NCI-H748 (cell line): ENCODE data around the gene OR2S2.
A peak's percentile ranks its signal among the peaks of the same experiment; 100 is the strongest.

Experiments
- DNase-seq: peaks from one replicate; lab custom pipeline; 2025; ENCODE audit not compliant: unreplicated experiment; lab: John Stamatoyannopoulos, UW

Gene OR2S2

DNA sequence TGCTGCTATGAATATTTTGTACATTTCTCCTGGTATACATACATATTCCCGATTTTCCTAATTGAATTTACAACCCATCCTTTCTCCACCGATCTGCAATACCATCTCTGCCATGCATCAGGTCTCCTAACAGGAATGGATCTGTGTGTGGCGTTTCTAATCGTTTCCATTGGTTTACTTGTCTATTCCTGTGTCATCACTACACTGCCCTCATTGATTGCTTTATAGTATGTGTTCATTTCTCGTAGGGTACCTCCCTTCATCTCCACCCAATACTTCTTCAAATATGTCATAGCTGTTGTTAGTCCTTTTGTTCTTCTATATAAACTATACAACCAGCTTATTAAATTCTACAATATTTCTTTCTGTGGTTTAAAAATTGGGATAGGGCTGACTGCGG lies 7.1 kb upstream of the OR2S2 start:
- no peak for DNase-seq

DNA sequence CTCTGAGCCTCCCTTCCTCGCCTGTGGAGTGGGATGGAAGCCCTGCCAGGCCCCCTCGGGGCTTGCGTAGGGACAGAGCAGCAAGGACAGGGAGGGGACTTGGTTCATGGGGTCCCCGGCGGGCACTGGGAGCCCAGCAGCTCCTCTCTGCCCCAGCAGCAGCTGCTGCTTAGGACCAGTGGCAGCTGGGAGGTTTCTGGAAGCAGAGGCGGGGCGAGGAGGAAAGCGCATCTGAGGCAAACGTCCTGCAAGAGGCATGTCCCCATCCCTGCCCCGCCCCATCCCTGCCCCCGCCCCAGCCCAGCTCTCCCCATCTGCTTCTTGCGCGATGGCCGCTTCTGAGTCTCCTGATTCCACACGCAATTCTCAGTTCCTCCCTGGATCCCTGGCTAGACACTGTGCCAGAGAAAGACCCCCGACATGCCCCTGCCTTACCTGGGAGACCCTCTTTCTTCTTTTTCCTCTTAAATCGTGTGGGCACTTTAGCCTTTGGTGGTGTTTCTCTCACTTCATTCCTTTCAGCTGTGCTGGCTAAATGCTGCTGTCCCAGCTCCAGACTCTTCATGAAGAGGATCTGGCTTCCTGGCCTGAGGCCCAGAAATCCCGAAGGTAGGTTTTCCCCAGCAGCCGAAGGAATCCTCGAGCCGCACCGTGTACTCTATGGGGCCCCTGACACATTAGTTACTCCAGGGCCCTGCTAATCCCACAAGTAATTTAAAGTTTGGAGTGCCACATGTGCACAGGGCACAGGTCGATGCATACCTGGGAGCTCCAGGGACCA lies 4.4 kb upstream of the OR2S2 start:
- no peak for DNase-seq

DNA sequence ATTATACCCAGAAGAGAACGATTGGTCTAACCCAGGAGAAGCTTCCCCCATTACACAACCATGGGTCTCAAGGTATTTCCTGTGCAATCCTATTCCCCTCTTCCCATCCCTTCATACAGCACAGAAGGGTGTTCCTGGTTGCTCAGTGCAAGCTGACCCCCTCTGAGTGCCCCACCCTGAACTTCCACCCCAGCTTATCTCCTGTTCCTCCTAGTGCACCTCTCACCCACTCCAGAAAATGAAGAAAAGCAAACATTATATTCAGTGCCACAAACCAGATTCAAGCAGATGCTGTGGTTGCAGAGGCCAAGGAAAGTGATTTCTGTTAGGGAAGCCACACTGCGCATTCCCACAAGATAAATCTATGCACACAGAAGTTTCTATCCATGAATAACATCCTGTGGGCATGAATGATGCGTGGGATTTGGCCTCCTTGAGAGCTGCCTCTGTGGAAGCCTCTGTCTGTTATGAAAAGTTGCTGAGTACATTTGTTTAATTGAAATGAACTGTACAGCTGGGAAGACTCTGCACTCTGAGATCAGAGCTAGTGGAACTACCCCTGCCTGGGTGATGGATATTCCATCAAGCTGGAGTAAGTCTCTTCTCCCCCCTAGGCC lies 2.2 kb upstream of the OR2S2 start:
- no peak for DNase-seq

DNA sequence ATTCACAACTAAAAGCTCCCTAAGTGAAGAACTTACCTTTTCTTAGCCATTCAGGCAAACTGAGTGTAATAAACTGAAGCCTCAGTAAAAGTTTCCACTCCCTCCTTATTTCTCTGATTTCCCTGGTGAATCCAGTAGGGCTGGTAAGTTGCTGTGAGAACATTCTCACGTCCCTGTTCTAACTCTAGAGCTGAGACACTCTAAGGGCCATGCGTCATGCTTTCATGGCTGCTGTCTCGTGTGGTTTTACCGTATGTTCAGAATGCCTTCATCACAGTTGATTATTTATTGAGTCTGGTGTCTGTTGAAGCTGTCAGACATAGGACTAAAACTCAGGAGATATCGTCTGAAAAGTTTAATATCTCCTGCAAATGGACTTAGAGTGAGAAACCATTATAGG lies 1.3 kb downstream of the OR2S2 start:
- DNase-seq: no peak

DNA sequence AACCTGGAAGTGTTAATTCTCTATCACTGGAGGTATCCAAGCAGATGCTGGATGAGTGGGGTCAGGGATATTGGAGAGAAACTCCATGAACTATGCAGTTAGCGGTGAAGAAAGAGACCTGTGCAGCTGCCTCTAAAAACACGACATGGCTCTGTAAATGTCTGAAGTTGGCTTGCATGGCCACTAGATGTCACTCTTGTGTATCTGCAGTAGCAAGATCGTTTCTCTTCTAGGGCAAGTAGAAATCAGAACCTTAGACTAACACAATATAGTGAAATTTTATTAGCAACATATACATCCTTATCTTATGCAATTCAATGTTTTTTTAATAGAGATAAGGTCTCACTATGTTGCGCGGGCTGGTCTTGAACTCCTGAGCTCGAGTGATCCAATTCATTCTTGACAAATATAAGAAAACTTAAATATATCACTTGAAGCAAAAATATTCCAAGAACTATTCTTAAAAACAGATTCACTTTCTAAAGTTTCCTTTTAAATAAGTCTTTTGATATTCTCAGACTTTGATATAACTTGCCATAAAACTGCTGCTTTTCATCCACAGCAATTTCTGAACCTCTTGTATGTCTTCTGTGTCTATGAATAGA lies 2.9 kb downstream of the OR2S2 start:
- DNase-seq: peak; percentile 73

DNA sequence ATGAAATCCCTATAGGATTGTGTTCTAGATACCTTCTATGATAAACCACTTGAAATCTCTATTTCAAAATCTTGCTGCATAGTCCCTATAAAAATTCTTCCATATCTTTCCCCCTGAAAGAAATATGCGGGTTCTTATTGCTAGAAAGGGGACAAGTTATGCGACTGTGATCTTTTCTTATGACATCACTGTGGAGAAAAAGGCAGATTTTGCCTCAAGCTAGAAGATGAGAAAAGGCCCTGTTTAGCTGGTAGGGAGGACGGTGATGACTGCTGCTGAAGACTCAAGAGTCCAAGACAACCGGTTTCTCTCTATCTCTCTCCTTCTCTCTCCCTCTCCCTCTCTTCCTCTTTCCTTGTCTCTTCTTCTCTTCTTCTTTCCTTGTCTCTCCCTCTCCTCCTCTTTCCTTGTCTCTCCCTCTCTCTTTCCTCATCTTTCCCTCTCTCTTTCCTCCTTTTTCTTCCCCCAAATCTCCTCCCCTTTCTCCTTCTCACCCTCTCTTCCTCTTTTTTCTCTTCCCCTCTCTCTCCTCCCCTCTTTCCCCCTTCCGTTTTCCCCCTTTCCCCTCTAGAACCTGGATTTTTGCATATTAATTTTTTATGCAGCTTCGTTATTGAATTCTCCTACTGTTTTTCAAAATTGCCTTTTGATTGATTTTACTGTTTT lies 5.3 kb downstream of the OR2S2 start:
- DNase-seq: no peak

DNA sequence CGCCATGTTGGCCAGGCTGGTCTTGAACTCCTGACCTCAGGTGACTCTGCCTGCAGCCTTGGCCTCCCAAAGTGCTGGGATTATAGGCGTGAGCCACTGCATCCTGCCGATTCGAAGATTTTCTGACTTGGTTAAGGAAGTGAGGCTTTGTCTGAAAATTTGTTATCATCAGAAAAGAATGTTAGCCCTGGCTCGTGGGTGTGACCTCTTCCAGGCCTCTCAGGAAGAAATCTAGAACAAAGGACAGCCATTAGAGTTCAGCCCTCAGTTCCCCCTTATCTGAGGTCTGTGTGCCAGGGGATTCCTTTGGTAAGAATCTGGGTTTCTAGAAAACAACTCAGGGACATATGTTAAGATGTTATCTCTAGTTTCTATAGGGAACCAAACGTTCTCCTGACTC lies 6.2 kb downstream of the OR2S2 start:
- DNase-seq: no peak

DNA sequence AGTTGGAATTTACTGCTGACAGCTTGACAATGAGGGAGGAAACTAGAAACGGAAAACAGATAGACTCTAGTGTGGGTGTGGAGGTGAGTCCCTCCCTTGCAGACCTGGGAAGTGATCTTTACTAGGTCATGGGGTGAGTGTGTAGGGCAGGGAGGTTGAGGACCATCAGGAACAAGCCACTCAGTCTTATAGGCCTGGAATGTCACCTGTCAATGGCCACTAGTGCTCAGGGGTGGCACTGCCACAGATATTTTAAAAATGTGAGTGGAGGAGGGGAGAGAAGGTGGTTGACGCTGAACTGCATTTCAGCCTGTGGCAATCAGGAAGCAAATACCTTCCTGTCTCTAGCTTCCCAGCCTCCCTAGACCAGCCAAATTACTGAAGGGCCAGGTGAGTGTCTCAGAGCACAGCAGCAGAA lies 9.0 kb downstream of the OR2S2 start:
- no peak for DNase-seq

DNA sequence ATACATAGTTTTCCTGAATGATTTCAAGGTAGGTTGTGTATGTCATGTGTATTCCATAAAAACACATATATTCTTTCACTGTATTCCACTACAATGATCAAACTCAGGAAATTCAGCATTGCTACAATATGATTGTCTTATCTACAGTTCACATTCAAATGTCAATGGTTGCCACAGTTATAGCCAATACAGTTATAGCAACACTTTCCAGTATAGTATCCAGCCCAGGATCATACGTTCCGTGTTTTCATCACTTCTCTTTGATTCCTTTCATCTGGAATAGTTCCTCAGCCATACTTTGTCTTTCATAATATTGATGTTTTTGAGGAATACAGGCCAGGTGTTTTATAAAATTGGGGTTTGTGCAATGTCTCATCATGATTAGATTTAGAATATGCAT lies 9.5 kb downstream of the OR2S2 start:
- no peak for DNase-seq

DNA sequence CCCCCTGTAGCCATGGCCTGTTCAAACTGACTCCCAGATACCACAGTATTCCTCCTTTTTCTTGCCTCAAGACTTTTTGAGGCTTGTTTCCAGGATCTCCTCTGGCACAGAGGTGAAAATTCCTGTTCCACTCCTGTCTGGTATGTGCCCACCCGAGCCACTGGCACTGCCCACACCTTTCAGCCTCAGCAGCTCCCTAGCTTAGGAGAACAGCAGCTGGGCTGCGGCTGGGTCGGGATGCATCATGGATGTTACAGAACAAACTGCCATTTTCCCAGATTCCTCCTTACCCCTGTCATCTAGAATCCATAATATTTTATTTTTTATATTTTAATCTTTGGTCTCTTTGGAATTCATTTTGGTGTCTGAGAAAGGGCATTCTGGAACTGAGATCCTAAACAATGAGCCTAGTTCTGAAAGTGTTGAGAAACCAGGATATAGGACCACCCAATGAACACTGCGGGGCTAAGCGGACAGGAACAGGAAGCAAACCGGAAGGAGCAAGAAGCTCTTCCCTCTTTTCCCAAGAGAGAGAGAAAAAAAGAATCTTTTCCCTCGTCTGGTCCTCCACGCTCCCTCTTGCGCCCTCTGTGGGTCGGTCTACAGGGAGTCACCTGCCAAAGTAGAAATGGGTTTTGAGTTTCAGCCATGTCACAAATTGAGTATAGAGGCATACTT lies 12.5 kb downstream of the OR2S2 start:
- DNase-seq: peak; percentile 90

DNA sequence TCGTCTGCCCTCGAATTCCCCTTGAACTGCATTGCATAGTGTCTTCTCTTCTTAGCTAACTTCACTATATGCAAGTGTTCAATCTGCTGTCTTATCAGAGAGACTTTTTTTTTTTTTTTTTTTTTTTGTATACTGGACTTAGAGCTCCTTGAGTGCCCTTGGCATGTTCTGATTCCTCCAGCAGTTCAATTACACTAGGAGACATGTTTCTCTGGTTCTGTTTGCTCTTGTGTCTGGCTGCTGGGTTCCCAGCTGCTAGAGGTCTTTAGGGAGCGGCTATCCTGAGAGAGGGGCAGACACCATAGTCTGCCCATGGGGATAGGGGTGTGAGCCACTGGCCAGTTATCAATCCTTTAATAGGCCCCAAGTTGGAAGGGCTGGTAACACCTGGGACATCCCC lies 13.1 kb downstream of the OR2S2 start:
- no peak for DNase-seq

DNA sequence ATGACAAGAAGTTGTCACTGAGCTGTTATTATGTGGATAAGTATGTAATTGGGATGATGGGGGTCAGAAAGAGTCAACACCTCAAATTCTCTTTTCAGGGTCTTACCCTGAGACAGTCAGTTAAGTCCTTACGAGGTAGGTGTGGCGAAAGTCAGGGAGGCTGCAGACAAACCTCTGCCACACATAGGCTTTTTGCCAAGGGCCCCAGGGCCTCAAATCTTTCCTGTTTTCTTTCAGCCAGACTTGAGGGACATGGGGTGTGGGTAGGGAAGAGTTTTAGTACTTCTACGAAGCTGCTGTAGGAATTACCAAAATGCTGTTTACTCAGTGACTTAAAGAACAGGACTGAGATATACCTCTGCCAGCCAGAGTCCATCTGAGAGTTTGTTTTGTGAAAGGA lies 13.8 kb downstream of the OR2S2 start:
- no peak for DNase-seq

DNA sequence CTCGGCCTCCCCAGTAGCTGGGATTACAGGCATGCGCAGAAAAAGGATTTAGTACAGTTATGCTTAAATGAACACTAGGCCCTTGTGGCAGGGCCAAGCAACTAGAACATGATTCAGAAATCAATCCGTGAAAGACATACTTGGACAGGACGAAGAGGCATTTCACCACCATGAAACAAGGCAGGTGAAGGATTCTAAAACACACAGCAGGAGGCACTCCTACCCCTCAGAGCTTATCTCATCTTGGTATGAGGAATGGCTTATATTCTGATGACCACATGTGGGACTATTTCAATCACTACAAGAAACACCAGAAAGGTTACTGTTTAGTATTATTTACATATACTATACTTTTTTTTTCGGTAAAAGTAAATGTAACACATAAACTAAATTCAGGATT lies 15.7 kb downstream of the OR2S2 start:
- no peak for DNase-seq

DNA sequence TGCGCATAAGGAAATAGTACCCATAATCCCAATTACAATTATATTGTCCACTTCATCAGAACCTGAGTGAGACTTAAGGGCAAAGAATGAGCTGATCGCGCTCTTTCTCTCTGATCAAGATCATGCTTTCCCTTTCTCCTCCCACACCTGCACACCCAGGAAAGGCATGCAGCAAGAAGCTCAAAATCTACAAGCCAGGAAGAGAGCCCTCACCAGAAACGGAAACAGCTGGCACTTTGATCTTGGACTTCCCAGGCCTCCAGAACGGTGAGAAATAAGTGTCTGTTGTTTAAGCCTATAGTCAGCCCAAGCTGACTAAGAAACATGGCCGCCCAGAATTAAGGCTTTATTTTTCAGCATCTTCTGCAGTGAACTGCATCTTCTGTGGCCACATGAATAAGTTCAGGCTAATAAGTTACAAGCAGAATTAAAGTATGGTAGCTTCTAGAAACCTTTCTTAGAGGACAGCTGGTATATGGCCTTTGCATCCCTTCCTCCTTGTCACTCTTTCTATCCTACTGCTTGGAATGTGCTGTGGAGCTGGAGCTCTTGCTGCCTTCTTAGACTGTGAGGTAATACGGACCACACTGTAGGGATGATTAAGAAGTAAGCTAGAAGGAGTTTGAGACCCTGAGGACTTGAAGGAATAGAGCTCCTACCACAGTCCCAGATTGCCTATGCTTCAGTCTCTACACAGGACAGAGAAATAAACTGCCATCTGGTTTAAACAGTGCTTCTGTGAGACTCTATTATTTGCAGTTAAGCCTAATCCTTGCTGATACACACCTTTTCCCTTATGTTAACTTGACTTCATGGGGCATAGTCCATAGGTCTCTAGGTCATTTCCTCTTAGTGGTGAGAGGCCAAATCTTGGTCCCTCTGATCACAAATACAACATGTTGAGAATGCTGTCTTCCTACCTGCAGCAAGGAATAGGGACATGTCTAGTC lies 17.2 kb downstream of the OR2S2 start:
- DNase-seq: no peak

DNA sequence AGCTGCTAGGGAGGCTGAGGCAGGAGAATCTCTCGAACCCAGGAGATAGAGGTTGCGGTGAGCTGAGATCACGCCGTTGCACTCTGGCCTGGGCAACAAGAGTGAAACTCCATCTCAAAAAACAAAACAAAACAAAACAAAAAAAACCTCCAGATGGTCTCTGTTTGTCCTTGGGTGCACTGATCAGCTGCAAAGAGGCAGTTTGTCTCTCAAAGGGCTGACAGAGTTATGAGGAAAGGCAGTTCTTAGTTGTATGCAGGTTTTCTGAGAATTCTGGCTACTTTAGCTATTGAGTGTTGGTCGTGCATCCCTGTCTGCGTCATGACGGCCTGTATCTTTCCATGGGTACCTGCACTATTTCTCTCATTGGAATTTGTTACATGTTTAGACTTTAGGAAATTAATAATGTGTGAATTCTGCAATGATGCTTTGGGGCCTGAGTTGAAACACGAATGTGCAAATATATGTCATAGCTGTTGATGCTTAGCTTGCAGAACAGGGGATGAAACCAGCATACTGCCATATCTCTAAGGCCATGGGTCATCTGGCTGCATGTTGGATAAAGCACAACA lies 18.2 kb downstream of the OR2S2 start:
- no peak for DNase-seq

DNA sequence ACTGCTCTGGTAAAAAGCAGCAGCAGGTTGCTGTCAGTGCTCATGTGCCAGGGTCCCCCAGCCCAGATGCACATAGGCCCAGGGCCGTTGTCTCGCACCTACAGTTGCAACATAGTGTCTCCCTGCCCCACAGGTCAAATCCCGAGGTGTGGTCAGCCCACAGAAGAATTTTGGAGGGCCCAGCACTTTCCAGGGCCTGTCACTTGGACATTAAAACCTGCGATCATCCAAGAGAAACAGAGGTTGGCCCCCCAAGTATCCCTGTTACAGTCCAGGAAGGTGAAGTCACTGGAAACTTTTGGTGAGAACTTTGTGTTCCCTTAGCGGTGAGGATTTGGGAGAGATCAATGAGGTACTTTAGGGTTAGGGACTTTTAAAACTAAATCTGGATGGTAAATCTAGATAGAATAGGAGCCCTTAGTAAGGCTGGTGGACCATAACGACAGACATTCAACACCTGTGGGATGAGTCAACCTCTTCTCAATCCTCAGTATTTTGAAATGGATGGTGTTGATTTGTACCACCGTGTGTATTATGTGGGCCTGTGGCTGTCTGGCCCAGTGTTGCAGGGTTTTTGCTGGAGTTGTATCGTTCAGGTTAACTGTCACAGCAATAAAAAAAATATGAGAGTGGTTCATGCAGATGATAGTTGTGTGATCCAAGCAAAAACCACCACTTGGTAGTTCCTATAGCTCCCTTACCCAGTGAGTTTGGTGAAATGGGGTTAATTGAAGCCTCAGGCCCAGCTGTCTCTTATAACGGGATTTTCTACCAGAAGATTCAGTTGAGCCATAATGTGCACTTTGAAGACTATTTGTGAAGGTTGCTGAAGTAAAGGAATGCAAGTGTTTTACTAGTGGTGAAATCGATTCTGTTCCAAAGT lies 19.2 kb downstream of the OR2S2 start:
- DNase-seq: no peak

DNA sequence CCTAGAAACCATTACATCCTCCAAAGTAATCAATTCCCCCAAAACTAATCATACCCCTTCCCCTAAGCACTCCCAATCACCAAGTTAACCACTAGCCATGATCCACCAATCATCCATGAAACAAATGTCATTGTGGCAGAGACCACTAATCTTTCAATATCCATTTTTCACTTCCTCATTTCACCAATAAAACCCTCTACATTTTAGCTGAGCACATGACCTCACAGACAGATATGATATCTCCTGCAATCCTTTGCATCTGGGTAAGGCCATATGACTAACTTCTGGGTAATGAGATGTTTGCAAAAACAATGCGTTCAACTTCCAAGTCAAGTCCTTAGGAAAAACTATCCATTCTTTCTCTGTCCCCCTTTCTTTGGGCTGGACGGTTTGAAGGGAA lies 20.7 kb downstream of the OR2S2 start:
- no peak for DNase-seq

DNA sequence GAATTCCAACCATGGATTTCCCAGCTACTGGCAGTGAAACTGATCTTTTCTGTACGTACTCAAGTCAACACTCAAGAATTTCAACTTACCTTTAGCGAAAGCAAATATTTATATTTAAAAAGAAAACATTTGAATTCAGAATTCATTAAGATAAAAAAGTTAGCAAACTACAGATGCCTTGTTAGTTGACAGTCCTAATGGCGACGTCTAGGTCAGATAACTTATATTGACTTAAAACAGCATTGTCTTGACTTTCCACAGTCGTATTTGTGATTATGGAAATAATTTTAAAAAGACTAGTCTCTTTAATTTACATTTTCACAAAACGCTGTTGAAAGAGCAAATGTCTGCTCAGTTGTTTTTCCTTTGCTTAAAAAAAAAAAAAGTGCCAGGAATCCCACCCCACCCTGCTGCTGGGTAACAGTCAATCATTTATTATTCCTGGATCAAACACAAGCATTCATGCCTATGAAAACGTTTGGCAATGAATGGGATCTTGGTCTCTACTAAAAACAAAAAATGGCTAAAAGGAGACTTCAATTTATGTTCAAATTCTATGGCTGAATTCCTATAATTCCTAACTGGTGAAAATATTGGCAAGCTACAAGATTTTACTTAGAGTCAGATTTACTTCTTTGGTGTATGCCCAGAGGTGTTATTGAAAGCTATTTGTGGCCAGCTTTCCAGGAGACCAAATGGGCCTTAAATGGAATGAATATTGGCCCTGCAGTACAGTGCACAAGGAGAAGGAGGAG lies 22.0 kb downstream of the OR2S2 start:
- DNase-seq: no peak
